ENCODE measurements around the gene NACC2.

NACC2 gene

GRCh38 chr9:135980926-135981630, 114.0 kb downstream of the NACC2 start:
- no peak overlapping the region for H3K27ac Mint-ChIP-seq
- no peak overlapping the region for H3K4me3 Mint-ChIP-seq
- H3K9me3 Mint-ChIP-seq: no peaks in the 10 kb centered on the region
- H3K4me1 Mint-ChIP-seq: peaks cover 6% of the 10 kb centered on the region
- no peaks in the 10 kb centered on the region for H3K36me3 Mint-ChIP-seq
- no peaks in the 10 kb centered on the region for H3K27me3 Mint-ChIP-seq

- Mint-ChIP-seq H3K36me3 (no peaks in the 10 kb centered on the region), H3K4me3 (no peak overlapping the region), H3K4me1 (peaks cover 6% of the 10 kb centered on the region), H3K27me3 (no peaks in the 10 kb centered on the region), H3K9me3 (no peaks in the 10 kb centered on the region), H3K27ac (no peak overlapping the region)
Measured at GRCh38 chr9:135979547-135980166, 115.4 kb downstream of the NACC2 start.

- Mint-ChIP-seq H3K36me3 (no peaks in the 10 kb centered on the region), H3K27me3 (no peaks in the 10 kb centered on the region), H3K4me3 (peak overlapping the region; percentile 36), H3K4me1 (peaks cover 6% of the 10 kb centered on the region), H3K27ac (no peak overlapping the region), H3K9me3 (no peaks in the 10 kb centered on the region)
Measured at GRCh38 chr9:135978642-135979546, 116.2 kb downstream of the NACC2 start.

- no peak overlapping the region for H3K4me3 Mint-ChIP-seq
- no peaks in the 10 kb centered on the region for H3K27me3 Mint-ChIP-seq
- no peaks in the 10 kb centered on the region for H3K9me3 Mint-ChIP-seq
- no peaks in the 10 kb centered on the region for H3K36me3 Mint-ChIP-seq
- H3K27ac Mint-ChIP-seq: no peak overlapping the region
- peaks cover 10% of the 10 kb centered on the region for H3K4me1 Mint-ChIP-seq
Measured at GRCh38 chr9:135976944-135977343, 118.1 kb downstream of the NACC2 start.

- Mint-ChIP-seq H3K27ac (peak overlapping the region; percentile 17), H3K4me3 (no peak overlapping the region), H3K36me3 (no peaks in the 10 kb centered on the region), H3K9me3 (no peaks in the 10 kb centered on the region), H3K4me1 (peaks cover 10% of the 10 kb centered on the region), H3K27me3 (no peaks in the 10 kb centered on the region)
Measured at GRCh38 chr9:135976531-135976930, 118.6 kb downstream of the NACC2 start.

- Mint-ChIP-seq H3K27ac (peak overlapping the region; percentile 62), H3K36me3 (no peaks in the 10 kb centered on the region), H3K4me3 (no peak overlapping the region), H3K27me3 (no peaks in the 10 kb centered on the region), H3K4me1 (peaks cover 10% of the 10 kb centered on the region), H3K9me3 (no peaks in the 10 kb centered on the region)
Measured at GRCh38 chr9:135975834-135976233, 119.3 kb downstream of the NACC2 start.

GRCh38 chr9:135974220-135974573, 120.9 kb downstream of the NACC2 start:
- Mint-ChIP-seq H3K9me3 (no peaks in the 10 kb centered on the region), H3K27ac (no peak overlapping the region), H3K4me1 (peaks cover 10% of the 10 kb centered on the region), H3K36me3 (no peaks in the 10 kb centered on the region), H3K27me3 (no peaks in the 10 kb centered on the region), H3K4me3 (no peak overlapping the region)

GRCh38 chr9:135973277-135974219, 121.5 kb downstream of the NACC2 start:
- H3K4me1 Mint-ChIP-seq: peaks cover 4% of the 10 kb centered on the region
- H3K27me3 Mint-ChIP-seq: no peaks in the 10 kb centered on the region
- H3K4me3 Mint-ChIP-seq: no peak overlapping the region
- H3K36me3 Mint-ChIP-seq: no peaks in the 10 kb centered on the region
- no peak overlapping the region for H3K27ac Mint-ChIP-seq
- H3K9me3 Mint-ChIP-seq: no peaks in the 10 kb centered on the region

- Mint-ChIP-seq H3K27ac (no peak overlapping the region), H3K27me3 (no peaks in the 10 kb centered on the region), H3K36me3 (no peaks in the 10 kb centered on the region), H3K4me3 (no peak overlapping the region), H3K4me1 (peaks cover 11% of the 10 kb centered on the region), H3K9me3 (no peaks in the 10 kb centered on the region)
Measured at GRCh38 chr9:135971892-135972291, 123.2 kb downstream of the NACC2 start.

- no peaks in the 10 kb centered on the region for H3K36me3 Mint-ChIP-seq
- H3K27me3 Mint-ChIP-seq: no peaks in the 10 kb centered on the region
- H3K9me3 Mint-ChIP-seq: no peaks in the 10 kb centered on the region
- no peak overlapping the region for H3K4me3 Mint-ChIP-seq
- H3K4me1 Mint-ChIP-seq: peaks cover 11% of the 10 kb centered on the region
- H3K27ac Mint-ChIP-seq: no peak overlapping the region
Measured at GRCh38 chr9:135971111-135971766, 123.8 kb downstream of the NACC2 start.

- H3K27me3 Mint-ChIP-seq: no peaks in the 10 kb centered on the region
- no peaks in the 10 kb centered on the region for H3K36me3 Mint-ChIP-seq
- H3K9me3 Mint-ChIP-seq: no peaks in the 10 kb centered on the region
- no peak overlapping the region for H3K27ac Mint-ChIP-seq
- peaks cover 11% of the 10 kb centered on the region for H3K4me1 Mint-ChIP-seq
- H3K4me3 Mint-ChIP-seq: no peak overlapping the region
Measured at GRCh38 chr9:135970128-135970815, 124.8 kb downstream of the NACC2 start.

- Mint-ChIP-seq H3K9me3 (no peaks in the 10 kb centered on the region), H3K36me3 (no peaks in the 10 kb centered on the region), H3K4me1 (peaks cover 11% of the 10 kb centered on the region), H3K4me3 (no peak overlapping the region), H3K27me3 (no peaks in the 10 kb centered on the region), H3K27ac (no peak overlapping the region)
Measured at GRCh38 chr9:135969064-135969683, 125.9 kb downstream of the NACC2 start.

- Mint-ChIP-seq H3K36me3 (no peaks in the 10 kb centered on the region), H3K27me3 (no peaks in the 10 kb centered on the region), H3K27ac (no peak overlapping the region), H3K4me1 (peaks cover 11% of the 10 kb centered on the region), H3K4me3 (no peak overlapping the region), H3K9me3 (no peaks in the 10 kb centered on the region)
Measured at GRCh38 chr9:135968601-135969000, 126.5 kb downstream of the NACC2 start.

GRCh38 chr9:135968083-135968476, 127.0 kb downstream of the NACC2 start:
- H3K36me3 Mint-ChIP-seq: no peaks in the 10 kb centered on the region
- no peaks in the 10 kb centered on the region for H3K9me3 Mint-ChIP-seq
- peaks cover 8% of the 10 kb centered on the region for H3K4me1 Mint-ChIP-seq
- no peaks in the 10 kb centered on the region for H3K27me3 Mint-ChIP-seq
- no peak overlapping the region for H3K4me3 Mint-ChIP-seq
- no peak overlapping the region for H3K27ac Mint-ChIP-seq
